Activated CD8-positive, alpha-beta T cell treated with anti-CD3 and anti-CD28 coated beads for 36 hours (primary cell): ENCODE measurements around the gene TAB2. TPM values are rescaled to one million over a fixed set of nuclear protein-coding genes. Genes with fewer than 3 reads are reported as not detected.
A peak's percentile ranks its signal among the peaks of the same experiment; 100 is the strongest.

ENCODE experiments used
- ATAC-seq: fragments of 200-7000 bp; cut with Tn5 transposase; one replicate; pipeline ENCODE4 v1.10.0; 2021; ENCODE audit warnings: mild to moderate bottlenecking, moderate library complexity
- CTCF ChIA-PET: fragments of 350-600 bp; sonication (Branson Sonifier 250); formaldehyde crosslinking; loops from one replicate; lab custom pipeline; 2021; ENCODE audit warnings: antibody characterized with exemption; lab: Charles Lee
- POLR2A ChIA-PET: fragments of 350-600 bp; sonication (Branson Sonifier 250); formaldehyde crosslinking; loops from one replicate; lab custom pipeline; 2021; ENCODE audit warnings: antibody characterized with exemption; lab: Charles Lee
- DNase-seq: peaks from one replicate; pipeline ENCODE4 v3.0.0-alpha.2; 2020
- H3K27ac Mint-ChIP-seq: one replicate; pipeline ENCODE4 v1.8.0; 2021; ENCODE audit warnings: mild to moderate bottlenecking, mixed read lengths
- H3K27me3 Mint-ChIP-seq: one replicate; pipeline ENCODE4 v1.8.0; 2021; ENCODE audit warnings: mixed read lengths
- H3K36me3 Mint-ChIP-seq: one replicate; pipeline ENCODE4 v1.8.0; 2021; ENCODE audit warnings: low read depth, mixed read lengths
- H3K4me1 Mint-ChIP-seq: one replicate; pipeline ENCODE4 v1.8.0; 2021; ENCODE audit warnings: low read depth, mixed read lengths
- H3K4me3 Mint-ChIP-seq: one replicate; pipeline ENCODE4 v1.8.0; 2021; ENCODE audit warnings: mild to moderate bottlenecking, moderate library complexity, mixed read lengths
- H3K9me3 Mint-ChIP-seq: one replicate; pipeline ENCODE4 v1.8.0; 2021; ENCODE audit warnings: mixed read lengths
- CTCF ChIP-seq: fragments of 200-600 bp; IDR thresholded peaks from one replicate; pipeline ENCODE4 v1.8.0; 2022; ENCODE audit warnings: antibody characterized with exemption, mild to moderate bottlenecking
- intact Hi-C: fragments of 100-400 bp; cut with micrococcal nuclease; formaldehyde crosslinking; loops from one replicate; pipeline ENCODE4 v1.10.0; 2022
- total RNA-seq, 2 experiments: library from RNA; stranded (reverse); gene quantifications; one replicate each; pipeline ENCODE4 v1.2.3, GENCODE V29; 2021

The TAB2 gene
- total RNA-seq, 2 experiments from 2014 or later: 64.8 to 69.1 TPM

GRCh38 chr6:149392535-149392934, 75.0 kb downstream of the TAB2 start:
- intact Hi-C loops: no loop called here
- H3K36me3 Mint-ChIP-seq: peaks cover 74% of the 10 kb centered on the region
- H3K27me3 Mint-ChIP-seq: no peaks in the 10 kb centered on the region
- peak overlapping the region; percentile 32 for H3K27ac Mint-ChIP-seq
- DNase-seq (no peak), ATAC-seq (no peak)
- CTCF ChIA-PET: interaction anchor here (1.0 to 1.4 kb wide), 2 partner anchors 39 to 121 kb away, joined by 3 to 4 read pairs; no protein-coding TSS in a partner anchor
- POLR2A ChIA-PET: interaction anchor here (0.6 to 1.4 kb wide), 3 partner anchors 8 to 75 kb away, joined by 3 to 6 read pairs (median 4); partner anchors contain the start of gene TAB2
- H3K4me3 Mint-ChIP-seq: no peak overlapping the region
- no peak for TF ChIP-seq CTCF
- peaks cover 61% of the 10 kb centered on the region for H3K4me1 Mint-ChIP-seq
- H3K9me3 Mint-ChIP-seq: peaks cover 4% of the 10 kb centered on the region

- H3K36me3 Mint-ChIP-seq: peaks cover 73% of the 10 kb centered on the region
- H3K4me3 Mint-ChIP-seq: no peak overlapping the region
- POLR2A ChIA-PET: interaction anchor here (0.6 to 0.8 kb wide), 2 partner anchors 8 to 75 kb away, joined by 3 to 6 read pairs; partner anchors contain the start of gene TAB2
- H3K27me3 Mint-ChIP-seq: no peaks in the 10 kb centered on the region
- H3K27ac Mint-ChIP-seq: peak overlapping the region; percentile 41
- intact Hi-C loops: no loop called here
- peaks cover 3% of the 10 kb centered on the region for H3K9me3 Mint-ChIP-seq
- no peak for TF ChIP-seq CTCF
- DNase-seq: no peak
- peaks cover 57% of the 10 kb centered on the region for H3K4me1 Mint-ChIP-seq
- ATAC-seq: peak; percentile 47
- CTCF ChIA-PET: interaction anchor here (1.4 kb wide), 1 partner anchor 38 kb away, joined by 4 read pairs; no protein-coding TSS in a partner anchor
Observed at GRCh38 chr6:149393002-149393679, 75.6 kb downstream of the TAB2 start.

GRCh38 chr6:149395185-149395584, 77.7 kb downstream of the TAB2 start:
- no peak overlapping the region for H3K4me3 Mint-ChIP-seq
- H3K36me3 Mint-ChIP-seq: peaks cover 70% of the 10 kb centered on the region
- H3K27ac Mint-ChIP-seq: peak overlapping the region; percentile 36
- TF ChIP-seq CTCF: no peak
- DNase-seq: no peak
- CTCF ChIA-PET: no interaction called here
- POLR2A ChIA-PET: interaction anchor here (0.7 kb wide), 1 partner anchor 280 kb away, joined by 3 read pairs; no protein-coding TSS in a partner anchor
- no peaks in the 10 kb centered on the region for H3K27me3 Mint-ChIP-seq
- intact Hi-C loops: no loop called here
- peaks cover 48% of the 10 kb centered on the region for H3K4me1 Mint-ChIP-seq
- H3K9me3 Mint-ChIP-seq: peaks cover 3% of the 10 kb centered on the region
- ATAC-seq: no peak

GRCh38 chr6:149397384-149397783, 79.9 kb downstream of the TAB2 start:
- intact Hi-C loops: no loop called here
- peaks cover 70% of the 10 kb centered on the region for H3K36me3 Mint-ChIP-seq
- DNase-seq: no peak
- H3K27ac Mint-ChIP-seq: no peak overlapping the region
- no peak overlapping the region for H3K4me3 Mint-ChIP-seq
- POLR2A ChIA-PET: no interaction called here
- no peak for ATAC-seq
- no peaks in the 10 kb centered on the region for H3K27me3 Mint-ChIP-seq
- no peaks in the 10 kb centered on the region for H3K9me3 Mint-ChIP-seq
- CTCF ChIA-PET: interaction anchor here (0.6 to 1.7 kb wide), 6 partner anchors 34 to 819 kb away, joined by 3 to 10 read pairs (median 3); no protein-coding TSS in a partner anchor
- TF ChIP-seq CTCF: no peak
- peaks cover 34% of the 10 kb centered on the region for H3K4me1 Mint-ChIP-seq

- H3K4me3 Mint-ChIP-seq: no peak within 1 kb of the TSS
Observed at GRCh38 chr6:149400050-149400449, 82.5 kb downstream of the TAB2 start, which contains the start of gene SUMO4. Gene SUMO4, plus strand, starts transcription at chr6:149400262. Its CDS starts 130 bp downstream, at chr6:149400392.

More at GRCh38 chr6:149400050-149400449, 82.5 kb downstream of the TAB2 start, which contains the start of gene SUMO4:
- intact Hi-C loops: no loop called here
- H3K4me1 Mint-ChIP-seq: peaks cover 25% of the 10 kb centered on the region
- DNase-seq: no peak
- TF ChIP-seq CTCF: no peak
- CTCF ChIA-PET: no interaction called here
- H3K27ac Mint-ChIP-seq: peak within 1 kb of the TSS; percentile 39
- H3K27me3 Mint-ChIP-seq: no peaks in the 10 kb centered on the region
- no peaks in the 10 kb centered on the region for H3K9me3 Mint-ChIP-seq
- peaks cover 72% of the 10 kb centered on the region for H3K36me3 Mint-ChIP-seq
- no peak for ATAC-seq
- POLR2A ChIA-PET: no interaction called here
